NCI-H2196 treated with DMSO at 0.1 percent for 48 hours (cell line): Measurements from ENCODE around the gene ZDHHC14.
"Not testable (repeated sequence)": the region's sequence is repeated elsewhere in the genome, so short reads cannot be mapped to it uniquely, and the experiment has no call there.

Experiments used
- DNase-seq: peaks from one replicate; lab custom pipeline; 2025; ENCODE audit not compliant: unreplicated experiment; lab: John Stamatoyannopoulos, UW

Gene ZDHHC14

DNA sequence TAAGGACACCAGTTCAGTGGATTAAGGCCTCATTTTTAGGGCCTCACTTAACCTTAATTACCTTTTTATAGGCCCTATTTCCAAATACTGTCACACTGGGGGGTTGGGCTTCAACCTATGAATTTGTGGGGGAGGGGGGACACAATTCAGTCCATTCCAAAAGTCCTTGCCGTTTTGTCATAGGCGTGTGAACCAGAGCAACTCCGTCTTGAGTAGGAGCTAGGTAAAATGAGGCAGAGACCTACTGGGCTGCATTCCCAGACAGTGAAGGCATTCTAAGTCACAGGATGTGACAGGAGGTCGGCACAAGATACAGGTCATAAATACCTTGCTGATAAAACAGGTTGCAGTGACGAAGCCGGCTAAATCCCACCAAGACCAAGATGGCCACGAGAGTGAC, 328.6 kb downstream of the ZDHHC14 start:
- no peak for DNase-seq

DNA sequence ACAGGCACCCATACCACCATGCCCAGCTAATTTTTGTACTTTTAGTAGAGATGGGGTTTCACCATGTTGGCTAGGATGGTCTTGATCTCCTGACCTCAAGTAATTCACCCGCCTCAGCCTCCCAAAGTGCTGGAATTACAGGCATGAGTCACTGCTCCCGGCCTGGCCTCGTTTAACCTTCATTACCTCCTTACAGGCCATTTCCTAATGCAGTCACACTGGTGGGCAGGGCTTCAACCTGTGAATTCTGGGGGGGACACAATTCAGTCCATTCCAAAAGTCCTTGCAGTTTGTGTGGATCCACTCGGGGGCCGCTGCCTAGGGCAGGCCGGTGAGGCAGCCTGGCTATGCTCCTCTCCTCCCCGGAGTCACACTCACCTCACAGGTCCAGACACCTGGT, 329.6 kb downstream of the ZDHHC14 start:
- no peak for DNase-seq

DNA sequence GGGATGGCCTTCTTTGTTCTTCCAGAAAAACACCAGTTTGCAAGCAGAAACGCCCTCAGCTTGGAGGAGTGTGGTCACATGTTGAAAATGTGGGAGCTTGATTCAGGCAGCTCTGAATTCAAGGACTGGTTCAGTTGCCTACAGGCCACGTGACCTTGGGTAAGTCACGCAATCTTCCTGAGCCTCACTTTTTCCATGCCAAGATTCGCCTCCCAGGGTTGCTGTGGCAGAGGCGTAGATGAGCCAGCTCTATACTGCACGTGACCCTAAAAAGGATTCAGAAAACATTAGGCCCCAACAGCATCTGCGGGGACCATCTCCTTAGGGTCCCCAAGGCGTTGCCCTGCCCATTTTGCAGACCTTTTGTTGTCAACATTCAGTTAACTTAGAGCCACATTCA, 330.1 kb downstream of the ZDHHC14 start:
- no peak for DNase-seq

DNA sequence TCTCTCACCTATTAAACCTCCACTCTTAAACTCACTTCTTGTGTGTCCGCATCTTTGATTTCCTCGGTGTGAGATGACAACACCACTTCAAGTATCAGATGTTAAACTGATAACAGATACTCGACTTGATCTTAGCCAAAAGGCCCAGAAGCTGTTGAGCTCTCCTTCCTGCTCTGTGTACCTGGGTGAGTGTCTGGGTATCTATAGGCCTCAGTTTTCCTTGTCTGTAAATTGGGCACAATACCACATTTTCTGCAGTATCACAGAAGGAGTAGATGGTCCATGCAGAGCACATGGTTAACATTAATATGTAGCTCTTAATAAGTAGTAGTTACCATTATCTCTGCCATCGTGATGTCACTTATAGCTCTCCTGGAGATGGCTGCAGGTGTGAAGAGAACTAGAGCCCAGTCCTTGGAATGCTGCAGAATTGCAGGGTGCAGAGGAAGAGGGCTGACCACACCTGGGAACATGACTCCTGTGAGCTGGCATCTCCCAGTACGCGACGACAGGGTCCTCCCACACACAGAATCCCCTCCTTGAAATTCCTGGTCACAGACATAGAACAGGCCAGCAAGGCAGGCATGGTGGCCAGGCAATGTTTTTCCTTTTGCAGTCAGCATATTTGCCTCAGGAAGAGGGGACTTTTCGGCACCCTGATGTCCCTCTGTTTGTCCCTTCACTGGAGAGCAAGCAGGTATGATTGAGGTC, 331.8 kb downstream of the ZDHHC14 start:
- DNase-seq: no peak

DNA sequence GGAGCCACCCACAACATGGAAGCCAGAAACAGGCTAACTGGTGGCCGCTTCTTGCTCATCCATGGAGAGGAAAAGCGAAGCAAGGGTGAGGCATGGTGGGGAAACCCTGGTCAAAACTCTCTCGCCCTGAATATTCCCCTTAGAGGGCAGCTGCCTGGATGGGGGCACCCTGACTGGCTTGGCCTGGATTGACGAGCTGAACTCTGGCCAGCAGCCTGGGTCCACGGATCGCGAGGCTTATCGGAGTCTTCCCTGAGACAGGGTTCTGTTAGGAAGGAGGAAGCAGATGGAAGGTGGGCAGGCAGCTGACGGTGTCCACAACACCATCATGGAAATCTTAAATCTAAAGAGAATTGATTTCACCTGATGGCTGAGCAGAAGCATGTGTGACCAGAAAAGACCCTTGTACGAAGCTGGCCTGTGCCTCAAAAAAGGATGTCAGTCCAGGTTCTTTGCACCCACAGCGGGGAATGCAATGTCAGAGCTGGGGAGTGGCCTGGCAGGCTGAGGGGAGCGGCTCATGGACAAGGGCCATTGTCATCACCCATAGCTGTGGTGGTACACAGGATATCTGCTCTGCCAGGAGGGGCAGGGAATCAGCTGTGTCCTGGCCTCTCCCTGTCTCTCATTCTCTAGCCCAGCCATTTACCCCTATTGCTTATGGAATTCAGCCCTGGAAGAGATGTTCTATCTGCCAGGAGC, 332.6 kb downstream of the ZDHHC14 start:
- DNase-seq: no peak

DNA sequence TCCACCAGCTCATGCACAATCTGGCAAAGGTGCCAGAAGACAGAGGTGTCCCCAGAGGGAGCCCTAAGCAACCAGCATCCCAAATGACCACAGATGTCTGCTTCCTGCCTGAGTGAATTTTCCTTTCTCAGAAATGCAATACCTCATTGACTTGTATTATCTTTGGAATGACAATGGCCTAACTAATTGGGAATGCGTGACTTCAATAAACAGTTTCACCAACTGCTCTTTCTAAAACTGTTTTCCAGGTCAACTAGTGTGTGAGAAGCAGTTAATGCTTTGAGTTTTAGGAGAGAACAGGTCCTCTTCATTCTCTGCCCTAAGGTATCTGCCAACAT, 333.1 kb downstream of the ZDHHC14 start:
- DNase-seq: no peak

DNA sequence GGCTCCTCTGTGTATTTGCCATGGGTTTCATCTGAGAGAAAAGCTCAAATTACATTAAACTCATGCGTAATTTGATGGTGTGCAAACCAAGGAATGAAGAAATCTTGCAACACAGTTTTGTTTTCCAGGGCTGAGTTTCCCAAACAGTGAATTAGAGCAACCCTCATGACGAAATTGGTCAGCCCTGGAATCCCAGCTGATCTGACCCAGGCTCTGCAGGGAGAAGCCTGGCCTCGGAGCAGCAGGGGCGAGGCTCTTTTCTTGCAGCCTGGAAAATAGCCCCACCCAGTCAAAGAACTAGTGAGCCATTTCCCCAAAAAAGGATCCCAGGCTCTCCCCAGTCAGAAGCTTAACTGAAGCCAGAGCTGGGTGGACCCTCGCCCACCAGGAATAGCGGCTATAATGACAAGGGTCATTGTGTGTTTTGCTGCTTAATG, 334.8 kb downstream of the ZDHHC14 start:
- DNase-seq: no peak

DNA sequence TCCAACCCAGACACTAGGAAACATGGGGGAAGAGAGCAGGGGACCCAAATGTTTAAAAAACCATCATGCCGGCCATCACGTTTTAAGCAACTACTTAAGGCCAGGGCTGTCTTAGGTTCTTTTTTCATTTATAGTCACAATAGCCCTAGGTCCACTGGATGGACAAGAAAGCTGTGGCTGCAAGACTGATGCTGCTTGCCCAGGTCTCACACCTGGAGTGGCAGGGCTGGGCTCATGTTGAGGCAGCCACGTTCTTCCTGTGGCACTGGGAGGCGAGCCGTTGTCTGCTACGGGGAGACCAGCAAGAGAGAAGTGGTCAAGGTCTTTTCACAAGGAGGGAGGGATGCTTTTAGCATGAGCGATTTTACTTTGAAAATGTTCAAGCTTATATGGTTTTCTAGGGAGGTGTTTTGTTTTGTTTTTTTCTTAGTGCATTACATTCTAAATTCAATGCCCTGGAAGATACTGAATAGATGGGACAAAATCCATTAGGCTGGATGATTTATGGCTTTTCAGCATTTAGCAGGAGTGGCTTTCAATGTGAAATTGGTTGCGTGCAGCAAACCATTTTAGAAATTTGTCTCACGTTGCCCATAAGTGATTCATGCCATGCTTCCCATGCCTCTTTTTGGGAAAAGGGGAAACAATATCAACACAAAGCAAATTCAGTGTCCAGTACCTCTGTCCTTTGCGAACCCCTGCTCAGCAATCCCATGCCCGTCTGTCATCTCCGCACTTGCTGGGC, 335.4 kb downstream of the ZDHHC14 start:
- no peak for DNase-seq

DNA sequence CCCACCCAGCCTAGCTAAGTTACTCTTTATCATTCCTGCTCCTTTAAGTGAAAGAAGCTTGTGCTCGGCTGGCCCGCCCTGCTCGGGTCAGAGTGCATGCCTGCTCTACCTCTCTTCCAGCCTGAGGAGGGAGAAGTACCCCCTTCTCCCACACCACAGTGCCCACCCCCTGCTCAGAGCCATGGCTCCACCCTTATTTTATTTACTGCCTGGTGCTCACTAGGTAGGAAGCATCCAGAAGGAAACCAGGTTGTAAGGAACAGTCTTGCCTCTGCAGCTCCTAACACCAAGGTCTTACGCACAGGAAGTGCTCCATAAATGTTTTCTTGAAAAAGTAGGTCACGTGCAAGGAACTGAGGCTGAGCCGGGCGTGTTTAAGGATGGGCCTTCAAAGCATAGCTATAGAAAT, 336.4 kb downstream of the ZDHHC14 start:
- DNase-seq: no peak

DNA sequence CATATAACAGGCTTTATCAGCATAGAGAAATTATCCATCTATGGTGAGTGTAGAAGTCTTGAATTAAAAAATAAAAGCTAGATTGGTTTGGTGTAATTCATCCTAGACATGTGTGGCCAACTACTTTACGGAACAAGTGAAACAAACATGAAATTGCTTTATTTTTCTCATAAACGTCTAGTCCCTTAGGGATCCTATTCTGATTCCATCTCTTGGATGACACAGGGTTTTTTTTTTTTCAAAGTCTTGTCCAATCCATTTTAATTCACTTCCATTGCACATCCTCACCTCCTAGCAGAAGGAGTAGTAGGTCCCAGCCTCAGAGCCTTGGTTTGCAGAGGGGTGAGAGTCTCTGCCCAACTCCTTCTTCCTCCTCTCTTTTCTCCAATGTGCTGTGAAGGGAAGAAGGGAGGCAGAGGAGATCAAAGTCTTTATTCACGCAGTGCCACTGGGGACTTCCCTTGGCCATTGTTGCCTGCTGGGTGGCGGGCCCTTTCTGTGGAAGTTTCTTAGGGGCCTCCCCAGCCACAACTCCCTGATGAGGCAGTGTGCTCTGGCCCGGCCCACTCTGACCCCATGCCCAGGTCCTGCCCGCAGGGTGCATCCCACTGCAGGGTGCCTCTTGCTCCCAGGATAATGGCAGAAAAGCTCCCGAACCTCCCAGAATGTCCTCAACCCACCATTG, 337.7 kb downstream of the ZDHHC14 start:
- DNase-seq: no peak

DNA sequence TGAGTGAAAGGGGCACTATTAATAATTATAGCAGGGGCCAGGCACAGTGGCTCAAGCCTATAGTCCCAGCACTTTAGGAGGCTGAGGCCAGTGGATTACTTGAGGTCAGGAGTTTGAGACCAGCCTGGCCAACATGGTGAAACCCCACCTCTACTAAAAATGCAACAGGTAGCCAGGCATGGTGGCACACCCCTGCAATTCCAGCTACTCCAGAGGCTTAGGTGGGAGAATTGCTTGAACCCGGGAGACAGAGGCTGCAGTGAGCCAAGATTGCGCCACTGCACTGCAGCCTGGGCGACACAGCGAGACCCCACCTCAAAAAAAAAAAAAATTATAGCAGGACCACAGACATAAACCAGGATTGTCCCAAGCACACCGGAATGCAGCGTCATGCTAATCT, 340.0 kb downstream of the ZDHHC14 start:
- DNase-seq: not testable (repeated sequence)

DNA sequence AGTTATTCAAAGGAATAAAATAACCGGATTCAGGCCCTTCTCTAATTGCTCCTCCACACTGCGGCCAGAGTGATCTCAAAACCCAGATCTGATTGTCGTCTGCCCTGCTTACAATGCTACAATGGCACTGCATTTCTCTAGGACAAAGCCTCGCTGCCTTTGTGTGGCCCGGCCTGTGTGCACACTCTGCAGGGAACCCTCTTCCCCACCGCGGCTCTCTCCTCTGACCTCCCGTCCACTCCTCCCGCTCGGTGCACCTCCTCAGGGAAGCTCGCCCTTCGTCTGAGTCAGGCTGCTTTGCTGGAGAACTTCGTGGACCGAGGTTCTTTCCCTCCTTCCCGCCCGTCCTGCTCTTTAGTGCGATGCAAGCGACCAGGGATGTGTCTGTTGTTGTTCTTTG, 340.4 kb downstream of the ZDHHC14 start:
- no peak for DNase-seq

DNA sequence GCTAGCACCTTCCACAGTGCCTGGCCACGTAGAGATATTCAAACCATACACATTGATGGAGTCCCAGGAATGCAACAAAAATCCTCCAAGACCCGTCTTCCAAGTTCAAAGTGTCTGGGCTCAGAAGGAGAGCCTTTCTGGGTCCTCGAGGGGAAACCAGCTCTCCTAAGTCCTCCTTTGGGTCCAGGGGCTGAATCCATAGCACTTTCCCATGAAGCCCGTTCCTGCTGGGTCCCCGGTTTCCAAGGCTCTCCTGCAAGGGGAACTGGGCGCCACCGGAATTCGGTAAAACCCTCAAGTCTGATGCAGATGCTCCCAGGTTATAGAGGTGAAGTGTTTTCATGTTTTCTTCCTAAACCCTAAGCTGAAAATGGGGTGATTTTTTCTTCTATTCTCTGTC, 340.8 kb downstream of the ZDHHC14 start:
- no peak for DNase-seq

DNA sequence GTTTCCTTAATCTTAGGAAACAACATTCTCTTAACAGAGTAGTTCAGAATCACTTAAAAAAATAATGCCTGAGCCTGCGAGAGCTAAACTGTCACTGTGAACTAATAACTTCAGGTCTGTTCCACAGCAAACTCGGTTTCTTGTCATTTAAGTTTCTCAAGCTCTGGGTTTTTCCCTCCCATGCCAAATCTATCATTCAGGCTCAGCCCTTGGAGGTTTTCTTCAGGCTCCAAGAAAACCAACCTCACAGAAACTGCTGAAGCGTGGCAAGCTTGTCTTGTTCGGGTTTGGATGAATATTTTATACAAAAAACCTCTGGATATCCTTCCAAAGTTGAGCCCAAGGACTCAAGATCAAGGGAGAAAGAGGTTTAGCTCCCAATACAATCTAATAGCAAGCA, 342.4 kb downstream of the ZDHHC14 start:
- no peak for DNase-seq

DNA sequence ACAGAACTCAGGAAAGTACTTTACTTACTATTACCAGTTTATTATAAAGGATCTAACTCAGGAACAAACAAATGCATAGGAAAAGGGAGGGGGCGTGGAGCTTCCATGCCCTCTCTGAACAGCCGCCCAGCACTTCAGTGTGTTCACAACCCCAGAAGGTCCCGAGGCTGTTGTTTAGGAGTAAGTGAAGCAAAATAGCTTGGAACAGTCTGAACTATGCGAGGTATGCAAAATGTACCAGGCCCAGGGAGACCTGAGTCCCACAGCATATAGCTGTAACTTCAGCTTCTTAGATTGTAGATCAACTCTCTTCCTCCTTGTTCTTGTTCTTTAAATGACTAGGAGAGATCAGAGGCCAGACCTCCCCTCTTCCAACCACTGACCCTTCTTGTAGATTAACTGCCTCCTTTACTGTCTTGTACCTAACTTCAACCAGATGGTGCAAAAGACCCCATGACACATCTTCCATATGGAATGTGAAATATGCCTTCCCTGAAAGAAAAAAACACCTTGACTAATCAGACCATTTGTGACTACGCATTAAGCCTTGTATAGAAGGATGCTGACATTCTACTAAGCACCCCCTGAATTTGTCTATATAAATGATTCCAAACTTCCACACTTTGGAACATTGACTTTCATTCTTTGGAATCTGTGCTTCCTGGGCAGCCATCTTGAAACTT, 343.3 kb downstream of the ZDHHC14 start:
- no peak for DNase-seq

DNA sequence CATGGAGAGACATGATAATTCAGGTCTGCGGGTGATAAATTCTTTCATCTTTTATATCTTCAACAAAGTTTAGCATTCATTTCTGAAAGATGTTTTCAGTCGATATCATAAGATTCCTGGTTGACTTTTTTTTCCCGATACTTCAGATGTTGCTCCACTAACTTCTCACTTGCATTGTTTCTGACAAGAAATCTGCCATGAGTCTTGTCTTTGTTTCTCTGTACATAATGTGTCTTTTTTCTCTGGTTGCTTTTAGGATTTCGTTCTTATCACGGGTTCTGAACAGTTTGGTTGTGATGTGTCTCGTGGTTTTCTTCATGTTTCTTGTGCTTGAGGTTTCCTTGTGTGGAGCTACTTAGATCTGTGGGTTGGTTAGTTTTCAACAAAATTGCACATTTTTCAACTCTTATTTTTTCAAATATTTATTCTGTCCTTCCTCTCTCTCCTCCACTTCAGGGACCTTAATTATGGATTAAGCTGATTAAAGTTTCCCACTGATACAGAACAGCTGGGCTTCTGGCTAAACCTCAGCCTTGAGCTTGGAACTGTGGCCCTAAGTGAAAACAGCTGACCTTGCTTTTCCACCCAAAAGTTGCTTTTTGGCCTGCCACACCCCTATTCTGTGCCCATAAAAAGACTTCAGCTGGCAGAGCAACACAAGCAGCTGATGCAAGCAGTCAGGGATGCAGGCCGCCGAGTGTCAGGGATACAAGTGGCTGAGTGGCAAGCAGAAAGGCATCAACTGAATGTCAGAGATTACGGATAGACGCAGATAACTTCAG, 344.2 kb downstream of the ZDHHC14 start:
- DNase-seq: no peak

DNA sequence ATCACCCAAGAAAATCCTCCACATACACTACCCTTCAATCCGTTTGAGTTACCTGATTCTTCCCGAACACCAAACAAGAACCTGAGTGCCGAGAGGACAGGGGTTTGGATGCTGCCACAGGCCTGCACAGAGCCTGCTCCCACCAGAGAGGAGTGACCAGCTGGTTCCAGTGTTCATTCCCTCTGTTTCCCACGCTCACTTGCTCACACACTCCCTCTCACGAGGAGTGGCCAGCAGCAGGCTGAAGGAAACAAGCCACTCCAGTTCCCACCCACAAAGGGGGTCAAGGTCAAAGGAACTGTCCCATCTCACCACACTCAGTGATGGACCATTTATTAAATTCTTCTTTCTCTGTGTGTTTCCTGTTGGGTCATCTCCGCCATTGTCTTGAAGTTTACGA, 344.8 kb downstream of the ZDHHC14 start:
- DNase-seq: no peak

DNA sequence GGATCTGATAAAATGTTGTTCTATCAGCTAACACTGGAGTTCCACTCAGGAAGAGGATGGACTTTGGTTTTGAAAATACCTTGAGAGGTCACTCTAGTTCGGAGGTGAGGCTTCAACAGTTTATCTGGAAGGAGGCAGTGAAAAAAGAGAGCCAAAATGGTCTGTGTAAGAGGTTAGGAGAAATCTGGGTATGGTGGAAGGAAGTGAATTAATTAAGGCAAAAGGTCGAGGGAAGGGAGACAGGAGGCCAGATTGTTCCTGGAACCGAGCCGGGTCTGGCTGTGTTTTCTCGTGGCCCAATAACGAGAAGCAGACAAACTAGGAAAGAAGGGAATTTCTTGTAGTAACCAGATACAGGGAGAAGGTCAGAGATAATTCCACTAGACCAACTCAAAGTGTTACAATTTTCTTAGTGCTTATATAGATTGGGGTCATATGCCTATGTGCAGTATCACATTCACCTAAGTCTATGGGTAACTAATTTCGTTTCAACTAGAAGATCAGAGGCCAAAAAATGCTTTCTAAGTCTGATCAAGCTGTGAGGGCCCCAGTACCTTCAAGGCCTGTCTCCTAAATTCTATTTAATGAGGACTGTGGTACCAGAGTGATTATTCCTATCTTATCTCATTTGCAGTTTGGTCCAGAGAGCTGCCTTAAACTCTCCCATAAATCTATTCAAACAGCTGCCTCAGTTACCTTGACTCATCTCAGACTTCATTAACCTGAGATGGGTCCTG, 346.1 kb downstream of the ZDHHC14 start:
- DNase-seq: no peak
